ENCODE results near the gene FNDC3B.

FNDC3B gene

DNA sequence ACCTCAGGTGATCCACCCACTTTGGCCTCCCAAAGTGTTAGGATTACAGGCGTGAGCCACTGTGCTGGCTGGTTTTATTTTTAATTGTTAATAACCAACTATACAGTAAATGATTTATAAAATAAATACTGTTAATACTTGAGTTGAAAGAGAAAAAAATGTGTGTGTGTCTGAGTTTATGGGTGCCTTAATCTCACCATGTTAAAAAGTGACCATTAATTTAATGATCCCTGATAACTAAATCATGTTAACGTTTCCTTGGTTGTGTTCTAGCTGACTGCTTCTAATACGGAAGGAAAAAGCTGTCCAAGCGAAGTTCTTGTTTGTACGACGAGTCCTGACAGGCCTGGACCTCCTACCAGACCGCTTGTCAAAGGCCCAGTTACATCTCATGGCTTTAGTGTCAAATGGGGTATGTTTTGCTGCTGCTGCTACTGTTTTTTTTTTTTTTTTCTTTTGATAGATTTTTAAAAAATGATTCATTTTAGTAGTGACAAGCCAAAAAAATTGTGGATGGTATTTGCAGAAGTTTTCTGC lies 295.4 kb downstream of the FNDC3B start:
- DNase-seq (ENCODE audit: low spot score): no peak

DNA sequence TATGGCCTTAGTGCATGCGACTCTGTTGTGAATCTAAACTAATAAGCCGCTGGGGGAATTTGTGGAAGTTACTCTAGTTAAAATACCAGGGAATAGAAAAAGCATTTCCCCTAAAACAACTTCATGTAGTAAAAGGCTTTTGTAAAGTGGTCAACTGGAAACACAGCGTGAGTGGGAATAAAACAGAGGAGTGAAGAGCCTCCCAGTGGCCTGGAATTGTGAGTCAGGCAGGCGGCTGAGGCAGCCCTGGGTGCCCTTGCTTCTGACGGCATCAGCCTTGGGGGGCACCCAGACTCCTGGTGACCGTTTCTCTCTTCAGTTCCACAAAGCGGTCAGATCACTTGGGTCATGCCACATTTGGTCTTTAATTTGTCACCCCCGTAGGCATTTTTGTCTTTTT lies 300.5 kb downstream of the FNDC3B start:
- DNase-seq (ENCODE audit: low spot score): no peak

DNA sequence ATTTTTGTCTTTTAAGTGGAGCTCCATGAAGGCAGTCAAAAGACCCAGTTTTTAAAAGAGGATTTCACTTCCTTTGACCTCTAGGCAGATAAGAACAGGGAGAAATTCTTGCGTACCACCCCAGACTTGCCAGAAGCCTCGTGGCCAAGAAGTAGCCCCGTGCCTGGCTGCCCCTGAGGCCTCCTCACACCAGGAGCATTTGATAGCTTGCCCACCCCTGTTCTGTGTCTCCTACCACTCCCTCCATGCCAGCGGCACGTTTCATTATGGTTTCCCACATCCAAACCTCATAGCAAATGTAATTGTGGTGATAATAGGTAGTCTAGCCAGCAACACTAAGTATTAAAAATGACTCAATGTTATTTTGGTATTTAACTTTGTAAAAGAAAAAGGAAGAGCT lies 301.2 kb downstream of the FNDC3B start:
- no peak for DNase-seq (ENCODE audit: low spot score)

DNA sequence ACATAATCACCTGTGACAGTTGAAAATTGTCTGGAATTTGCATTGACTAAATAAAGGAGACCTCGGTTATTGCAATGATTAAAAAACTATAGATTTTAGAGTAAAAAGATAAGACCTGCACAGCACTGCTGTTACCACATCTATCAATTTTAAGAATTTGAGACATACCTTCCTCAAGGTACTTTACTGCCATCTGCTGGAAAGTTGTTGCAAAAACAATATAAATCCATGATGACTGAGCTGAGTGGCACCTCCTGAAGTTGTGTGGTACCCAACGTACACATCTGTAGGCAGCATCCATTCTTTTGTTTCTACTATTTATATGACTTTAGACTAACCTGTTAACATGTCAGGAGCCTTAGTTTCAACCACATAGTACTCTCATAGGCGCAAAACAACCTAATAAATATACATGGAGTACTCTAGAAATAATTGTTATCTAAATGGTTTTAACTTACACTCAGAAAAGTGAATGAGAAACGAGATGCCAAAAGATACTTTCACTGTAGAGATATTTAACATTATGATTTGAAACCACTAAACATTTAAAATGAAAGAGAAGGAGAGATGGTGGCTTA lies 302.2 kb downstream of the FNDC3B start:
- peak; percentile 64 for DNase-seq (ENCODE audit: low spot score)

DNA sequence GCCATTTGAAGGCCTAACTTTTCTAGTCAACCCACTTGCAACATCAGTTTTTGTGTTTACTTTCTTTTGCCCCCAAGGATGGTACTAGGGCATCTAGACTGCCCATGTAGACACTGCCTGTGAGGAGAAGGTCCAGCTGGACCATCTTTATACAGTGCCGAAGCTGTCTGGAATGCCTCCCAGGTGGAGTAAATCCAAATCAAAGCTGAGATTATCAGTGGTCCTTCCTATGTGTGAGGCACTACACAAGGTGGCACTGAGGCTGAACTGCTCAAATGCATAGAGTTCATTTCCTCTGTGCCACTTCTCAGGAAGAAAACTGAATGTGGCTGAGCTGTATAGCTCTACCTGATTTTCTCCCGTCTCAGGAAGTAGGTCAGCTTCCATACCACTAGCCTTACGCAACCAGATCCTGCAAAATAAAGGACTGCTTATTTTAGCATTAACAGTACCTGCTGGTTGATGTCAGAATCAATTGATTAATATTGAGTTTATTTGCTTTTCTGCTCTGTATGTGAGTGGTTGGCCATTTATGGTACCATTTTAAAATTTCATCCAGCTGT lies 302.8 kb downstream of the FNDC3B start:
- no peak for DNase-seq (ENCODE audit: low spot score)

DNA sequence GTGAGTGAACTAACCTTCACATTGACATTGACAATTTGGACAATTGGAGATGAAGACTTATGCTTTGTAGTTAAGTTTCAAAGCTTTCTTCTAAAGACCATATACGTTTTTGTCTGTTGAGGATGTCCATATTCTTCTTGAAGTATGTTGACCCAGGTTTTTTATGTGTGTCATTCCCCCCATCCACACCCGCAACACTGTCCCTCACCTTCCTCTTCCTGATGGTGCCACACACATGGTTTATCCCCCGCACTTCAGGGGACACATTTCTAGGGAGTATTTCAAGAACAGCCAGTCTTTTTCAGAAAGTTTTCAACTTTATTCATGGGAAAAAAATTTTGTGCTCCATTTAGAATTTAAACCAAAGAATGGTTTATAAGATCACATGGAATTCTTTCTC lies 303.7 kb downstream of the FNDC3B start:
- no peak for DNase-seq (ENCODE audit: low spot score)

DNA sequence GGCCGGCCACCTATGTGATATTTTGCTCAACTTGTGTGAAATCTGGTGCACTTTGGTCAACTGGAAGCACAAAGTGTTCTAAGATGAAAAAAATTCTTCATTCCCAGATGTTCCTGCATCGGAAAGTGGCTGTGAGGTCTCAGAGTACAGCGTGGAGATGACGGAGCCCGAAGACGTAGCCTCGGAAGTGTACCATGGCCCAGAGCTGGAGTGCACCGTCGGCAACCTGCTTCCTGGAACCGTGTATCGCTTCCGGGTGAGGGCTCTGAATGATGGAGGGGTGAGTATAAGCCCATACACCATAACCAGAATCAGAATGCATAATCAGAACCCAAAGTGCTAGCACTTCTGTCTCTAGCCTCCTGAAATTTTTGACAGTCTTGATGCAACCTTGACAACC lies 304.6 kb downstream of the FNDC3B start:
- no peak for DNase-seq (ENCODE audit: low spot score)

DNA sequence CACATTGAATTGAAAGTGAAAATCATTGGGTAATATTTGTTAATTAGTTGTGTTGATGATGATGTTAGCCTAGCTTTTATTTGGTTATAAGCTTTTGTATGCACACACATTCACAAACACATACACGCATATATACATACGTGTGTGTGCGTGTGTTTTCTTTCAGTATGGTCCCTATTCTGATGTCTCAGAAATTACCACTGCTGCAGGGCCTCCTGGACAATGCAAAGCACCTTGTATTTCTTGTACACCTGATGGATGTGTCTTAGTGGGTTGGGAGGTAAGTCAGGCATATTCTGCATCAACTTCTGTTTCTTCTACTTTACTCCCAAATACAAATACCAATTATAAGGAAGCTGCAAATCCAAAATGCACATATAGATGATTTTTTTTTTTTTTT lies 306.8 kb downstream of the FNDC3B start:
- no peak for DNase-seq (ENCODE audit: low spot score)

DNA sequence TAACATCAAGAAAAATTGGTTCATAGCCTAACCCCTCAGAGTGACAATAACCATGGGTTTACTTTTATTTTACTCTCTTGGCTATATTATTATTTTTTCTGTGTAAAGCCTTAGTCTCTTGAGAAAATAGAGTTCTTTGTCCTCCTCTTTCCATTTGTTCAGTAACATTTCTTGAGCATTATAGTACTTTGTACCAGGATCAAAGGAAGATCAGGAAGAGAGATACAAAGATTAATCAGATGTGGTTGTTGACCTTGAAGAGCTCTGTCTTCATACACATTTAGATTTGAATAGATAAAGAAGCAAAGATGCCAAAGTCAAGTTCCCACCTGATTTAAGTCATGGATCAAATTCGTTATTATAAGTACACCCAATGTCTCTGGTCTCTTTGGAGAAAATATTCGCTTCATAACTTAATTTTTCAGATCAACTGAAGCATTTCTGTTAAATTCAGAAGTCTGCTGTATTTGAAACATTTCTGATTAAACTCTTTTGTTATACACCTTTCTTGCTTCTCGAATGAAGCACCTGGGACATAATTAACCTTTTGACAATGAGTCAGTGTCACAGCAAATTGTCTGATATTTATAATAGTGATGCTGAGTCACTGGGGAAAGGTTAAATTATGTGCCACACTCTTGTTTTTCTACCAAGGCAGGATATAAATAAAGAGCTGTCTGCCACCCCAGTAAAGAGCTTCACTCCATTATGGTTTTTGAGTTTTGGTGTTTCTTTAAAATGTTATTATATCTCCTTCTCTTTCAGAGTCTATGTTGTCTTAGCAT lies 308.7 kb downstream of the FNDC3B start:
- DNase-seq (ENCODE audit: low spot score): no peak

DNA sequence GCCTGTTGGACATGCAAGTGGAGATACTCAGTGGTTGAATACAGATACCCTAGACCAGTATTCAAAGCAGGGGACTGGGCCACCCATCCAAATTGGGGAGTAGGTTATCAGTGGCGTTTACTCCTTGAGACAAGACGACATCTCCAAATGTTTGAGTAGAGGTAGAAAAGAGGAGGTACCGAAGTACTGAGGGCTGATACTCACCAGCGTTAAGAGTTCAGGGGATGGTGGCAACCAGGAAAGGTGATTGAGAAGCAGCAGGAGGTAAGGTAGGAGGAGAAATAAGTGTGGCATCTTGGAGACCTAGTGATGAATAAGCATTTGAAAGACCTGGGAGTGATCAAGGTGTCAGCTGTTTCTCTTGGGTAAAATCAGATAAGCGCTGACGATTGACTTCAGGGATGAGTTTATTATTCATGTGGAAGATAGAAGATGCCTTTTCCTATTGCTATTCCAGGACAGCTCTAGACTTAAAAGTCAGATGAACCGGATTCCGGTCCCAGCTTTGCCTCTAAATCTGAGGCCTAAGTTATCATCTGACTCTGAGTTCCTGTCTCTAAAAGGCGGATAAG lies 312.6 kb downstream of the FNDC3B start:
- no peak for DNase-seq (ENCODE audit: low spot score)

DNA sequence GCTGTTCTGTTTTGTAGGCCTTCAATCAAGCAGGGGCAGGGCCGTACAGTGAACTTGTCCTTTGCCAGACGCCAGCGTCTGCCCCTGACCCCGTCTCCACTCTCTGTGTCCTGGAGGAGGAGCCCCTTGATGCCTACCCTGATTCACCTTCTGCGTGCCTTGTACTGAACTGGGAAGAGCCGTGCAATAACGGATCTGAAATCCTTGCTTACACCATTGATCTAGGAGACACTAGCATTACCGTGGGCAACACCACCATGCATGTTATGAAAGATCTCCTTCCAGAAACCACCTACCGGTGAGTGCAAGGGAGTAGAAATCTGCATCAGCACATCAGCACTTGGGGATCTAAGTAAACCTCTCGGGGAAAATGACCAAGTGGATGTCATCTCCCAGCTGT lies 313.4 kb downstream of the FNDC3B start:
- no peak for DNase-seq (ENCODE audit: low spot score)

DNA sequence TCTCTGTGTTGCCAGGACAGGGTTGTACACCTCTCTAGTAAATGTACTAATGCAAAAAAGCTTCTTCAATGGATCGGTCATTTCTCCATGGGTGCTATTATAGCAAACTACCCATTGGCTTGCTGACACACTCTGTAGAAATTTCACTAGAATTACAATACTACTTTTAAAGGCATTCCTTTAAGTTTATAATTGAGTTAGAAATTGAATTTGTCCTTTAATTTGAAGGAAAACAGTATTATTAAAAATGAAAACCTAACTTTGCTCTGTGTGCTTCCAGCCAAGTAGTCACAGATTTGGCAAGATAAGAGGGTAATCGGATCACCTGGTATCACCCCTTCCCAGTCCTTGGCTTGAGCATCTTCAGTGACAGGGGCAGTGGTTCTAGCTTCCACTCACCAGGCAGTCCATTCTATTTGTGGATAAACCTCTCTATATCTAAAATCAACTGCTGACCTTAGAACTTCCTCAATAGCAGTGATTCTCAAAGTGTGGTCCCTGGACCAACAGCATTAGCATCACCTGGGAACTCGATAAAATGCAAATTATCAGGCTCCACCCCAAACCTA lies 315.6 kb downstream of the FNDC3B start:
- no peak for DNase-seq (ENCODE audit: low spot score)

DNA sequence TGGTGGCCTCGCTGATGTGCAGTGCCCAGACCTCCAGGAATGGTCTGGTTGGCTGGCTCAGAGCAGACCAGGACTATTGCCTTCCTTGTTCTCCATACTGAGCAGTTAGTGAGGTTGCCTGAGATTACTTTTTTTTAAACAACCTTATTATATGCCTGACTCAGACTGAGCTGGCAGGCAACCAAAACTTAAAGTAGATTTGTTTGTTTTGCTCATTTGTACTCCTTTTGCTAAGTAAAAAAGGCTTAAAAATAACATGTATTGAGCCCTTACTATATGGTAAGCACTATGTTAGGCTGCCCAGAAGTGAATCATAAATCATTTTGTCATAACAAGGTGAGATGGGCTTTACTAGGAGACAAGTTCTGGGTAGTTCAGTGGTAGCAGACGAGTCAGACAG lies 316.5 kb downstream of the FNDC3B start:
- DNase-seq (ENCODE audit: low spot score): no peak

DNA sequence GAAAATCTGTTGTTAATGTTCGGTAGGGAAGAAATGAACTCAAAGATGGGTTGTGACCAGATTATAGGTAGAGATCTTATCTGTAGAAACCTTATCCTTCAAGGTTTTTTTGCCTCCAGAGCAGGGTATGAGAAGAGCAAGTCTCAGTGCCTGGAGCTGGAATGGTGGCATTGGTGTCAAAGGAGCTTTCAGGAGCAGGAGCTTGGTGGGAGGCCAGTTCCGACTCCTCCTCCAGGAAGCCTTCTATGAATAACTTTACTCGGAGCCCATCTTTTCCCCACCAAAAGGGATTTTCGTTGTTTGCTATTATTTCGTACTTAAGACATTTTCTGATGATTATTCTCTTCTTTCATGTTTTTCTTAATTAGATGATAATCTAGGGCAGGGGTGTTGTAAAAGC lies 317.0 kb downstream of the FNDC3B start:
- no peak for DNase-seq (ENCODE audit: low spot score)

DNA sequence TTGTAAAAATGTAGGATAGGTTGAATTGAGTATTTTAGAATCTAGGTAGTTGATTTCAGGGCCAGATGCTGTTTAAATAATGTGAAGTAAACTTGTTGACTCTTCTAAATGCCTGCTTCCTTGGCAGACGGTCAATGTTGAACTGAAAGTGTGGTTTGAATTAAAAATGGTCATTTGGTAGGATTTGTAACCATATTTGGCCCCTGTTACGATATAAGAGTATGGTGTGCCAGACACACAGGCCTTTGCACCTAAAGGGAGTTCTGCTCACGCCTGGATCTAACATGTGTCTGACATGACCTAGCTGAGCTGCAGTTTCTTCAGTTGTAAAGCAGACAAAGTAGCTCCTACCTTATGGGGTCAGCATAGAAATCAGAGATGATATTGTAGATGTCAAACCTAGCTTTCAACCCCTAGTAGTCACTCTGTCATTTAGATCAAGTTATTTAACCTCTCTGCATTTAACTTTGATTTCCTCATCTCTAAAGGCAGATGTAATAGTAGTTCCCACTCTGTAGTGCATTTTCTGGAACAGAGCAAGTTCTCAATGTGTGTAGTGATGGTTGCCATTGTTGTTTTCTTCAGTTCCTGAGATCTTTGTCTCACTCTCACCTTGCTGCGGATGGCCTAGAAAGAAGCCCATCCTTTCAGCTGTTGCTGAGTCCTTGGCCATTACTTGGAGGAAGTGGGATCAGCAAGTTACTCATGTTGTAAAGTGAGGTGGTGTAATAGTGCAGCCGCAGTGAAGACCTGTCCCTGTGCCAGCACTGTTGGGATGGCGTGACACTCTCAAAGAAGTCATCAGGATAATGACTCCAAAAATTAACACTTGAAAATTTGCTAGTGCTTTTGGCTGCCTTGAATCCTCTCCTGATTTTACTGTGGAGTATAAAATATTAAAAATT lies 318.7 kb downstream of the FNDC3B start:
- DNase-seq (ENCODE audit: low spot score): no peak

DNA sequence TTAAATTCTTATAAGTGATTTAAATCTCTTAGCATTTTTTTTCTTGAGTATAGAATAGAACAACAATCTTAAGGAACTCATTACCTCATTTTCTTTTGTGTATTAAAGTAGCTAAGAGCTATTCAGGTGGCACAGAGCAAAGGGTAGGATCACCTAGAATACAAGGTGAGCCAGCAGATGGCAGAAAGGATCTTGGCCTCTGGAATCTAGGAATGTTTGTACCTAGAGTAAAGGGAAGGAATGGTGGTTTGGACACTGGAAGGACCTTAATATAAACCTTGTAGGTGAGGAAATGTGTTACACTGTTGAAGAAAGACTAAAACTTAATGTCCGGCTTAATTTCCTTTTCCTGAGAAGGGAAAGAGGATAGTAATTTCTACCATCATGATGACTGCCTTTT lies 319.9 kb downstream of the FNDC3B start:
- no peak for DNase-seq (ENCODE audit: low spot score)

DNA sequence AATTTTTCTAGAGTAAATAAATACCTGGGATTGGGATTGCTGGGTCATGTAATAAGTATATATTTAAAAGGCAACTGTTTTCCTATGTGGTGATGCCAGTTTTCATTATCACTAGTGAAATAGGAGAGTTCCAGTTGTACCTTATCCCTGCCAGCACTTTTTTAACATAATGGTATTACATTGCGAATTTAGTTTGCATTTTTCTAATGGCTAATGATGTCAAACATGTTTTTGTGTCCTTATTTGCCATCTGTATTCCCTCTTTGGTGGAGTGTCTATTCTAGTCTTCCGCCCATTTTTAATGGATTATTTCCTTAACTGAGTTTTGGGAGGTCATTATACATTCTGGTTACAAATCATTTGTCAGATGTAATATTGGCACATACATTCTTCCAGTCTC lies 320.6 kb downstream of the FNDC3B start:
- DNase-seq (ENCODE audit: low spot score): no peak

DNA sequence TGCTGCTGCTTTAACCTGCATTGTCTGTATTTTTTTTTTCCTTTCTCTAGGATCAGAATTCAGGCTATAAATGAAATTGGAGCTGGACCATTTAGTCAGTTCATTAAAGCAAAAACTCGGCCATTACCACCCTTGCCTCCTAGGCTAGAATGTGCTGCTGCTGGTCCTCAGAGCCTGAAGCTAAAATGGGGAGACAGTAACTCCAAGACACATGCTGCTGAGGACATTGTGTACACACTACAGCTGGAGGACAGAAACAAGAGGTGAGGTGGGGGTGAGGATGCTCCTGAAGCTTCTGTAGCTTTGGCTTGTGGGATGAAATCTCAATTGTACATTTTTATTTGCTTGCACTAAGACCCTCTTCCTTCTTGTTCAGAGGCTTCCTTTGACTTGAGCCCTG lies 323.2 kb downstream of the FNDC3B start:
- DNase-seq (ENCODE audit: low spot score): no peak

DNA sequence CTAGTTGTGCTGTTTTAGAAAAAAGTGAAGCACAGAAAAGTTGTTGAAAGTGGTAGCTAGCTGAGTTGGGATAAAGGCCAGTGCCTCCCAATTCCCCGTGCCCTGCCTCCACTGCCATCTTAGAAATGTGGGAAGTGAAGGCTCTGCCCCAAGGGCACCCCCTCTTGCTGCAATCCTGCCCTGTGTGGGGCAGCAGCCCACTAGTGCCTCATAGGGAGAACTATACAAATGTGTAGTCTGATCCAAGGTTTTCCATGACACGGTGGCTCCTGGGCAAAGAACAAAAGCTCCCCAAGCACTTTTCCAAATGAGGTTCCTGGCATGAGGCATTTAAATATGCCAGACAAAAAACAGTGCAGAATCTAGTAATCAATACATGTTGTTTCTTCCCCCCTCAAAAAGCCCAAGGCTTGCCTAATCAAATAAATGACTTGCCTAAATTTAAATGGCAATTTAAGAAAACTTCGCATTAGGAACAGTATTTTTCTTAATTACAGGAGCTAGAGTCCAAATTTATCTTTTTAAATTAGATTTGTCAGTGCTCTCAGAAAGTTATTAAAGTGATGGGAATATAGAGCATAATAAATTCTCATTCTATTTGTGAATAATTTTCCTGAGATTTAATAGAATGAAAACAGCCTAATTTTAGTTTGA lies 325.1 kb downstream of the FNDC3B start:
- no peak for DNase-seq (ENCODE audit: low spot score)

DNA sequence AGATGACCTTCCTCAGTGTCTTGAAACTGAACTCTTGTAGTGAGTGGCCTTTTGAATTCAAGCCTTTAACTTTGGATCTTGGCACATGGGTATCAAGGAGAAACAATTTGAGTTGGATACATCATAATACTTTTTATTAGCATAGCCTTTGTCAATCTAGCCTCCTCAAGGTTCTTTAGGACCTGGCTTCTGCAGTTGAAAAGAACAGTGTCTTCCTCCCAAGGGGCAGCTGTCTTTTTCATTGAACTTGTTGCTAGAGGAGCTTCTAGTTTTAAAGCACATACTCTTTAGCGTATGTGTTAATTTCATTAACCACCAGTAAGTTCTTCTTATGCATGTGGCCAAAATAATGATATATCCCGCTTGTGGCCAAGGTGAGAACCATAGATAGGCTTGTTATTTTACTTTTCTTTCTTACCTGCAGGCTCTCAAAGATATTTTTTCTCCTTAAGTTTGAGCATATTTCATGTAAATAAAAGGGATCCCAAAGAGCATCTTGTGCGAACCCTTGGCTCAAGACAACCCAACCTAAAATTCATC lies 325.7 kb downstream of the FNDC3B start:
- no peak for DNase-seq (ENCODE audit: low spot score)

Data from Ammon's horn (tissue), 1 donor.